ENCODE data around the gene ST7. TPM values are rescaled to one million over a fixed set of nuclear protein-coding genes. Genes with fewer than 3 reads are reported as not detected.

The ST7 gene
- total RNA-seq, 4 donors from 2014 or later: 13.5 to 24.9 (median 18.6) TPM

DNA sequence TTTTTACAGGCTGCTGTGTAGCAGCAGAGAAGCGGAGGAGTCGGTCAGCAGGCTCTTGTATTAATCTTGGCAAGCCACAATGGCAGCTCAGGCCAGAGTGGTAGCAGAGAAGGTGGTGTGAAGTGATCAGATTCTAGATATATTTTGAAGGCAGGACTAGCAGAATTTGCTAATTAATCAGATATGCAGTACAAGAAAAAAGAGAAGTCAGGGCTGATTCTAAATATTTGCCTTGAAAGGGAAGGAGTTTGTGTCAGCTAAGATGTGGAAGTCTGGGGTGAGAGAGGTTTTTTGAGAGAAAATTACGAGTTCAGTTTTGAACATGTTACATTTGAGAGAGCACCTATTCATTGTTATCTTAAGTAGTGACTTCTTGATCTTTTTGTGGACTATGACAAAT lies 193.2 kb downstream of the ST7 start:
- Histone ChIP-seq H3K4me3 (no peak overlapping the region), H3K36me3 (no peaks in the 10 kb centered on the region), H3K27ac (no peak overlapping the region), H3K27me3 (no peaks in the 10 kb centered on the region), H3K4me1 (no peaks in the 10 kb centered on the region), H3K9me3 (no peaks in the 10 kb centered on the region)
- WGBS, 2 donors: 81 to 82% methylated on average over 3 of the region's 3 CpGs
- DNase-seq (ENCODE audit: low spot score in 2 of 2): no peak
- TF ChIP-seq POLR2A (IDR thresholded peaks at IDR 0.05) (no peak), EP300 (IDR thresholded peaks at IDR 0.05) (no peak)
- TF ChIP-seq, protein P1, sequence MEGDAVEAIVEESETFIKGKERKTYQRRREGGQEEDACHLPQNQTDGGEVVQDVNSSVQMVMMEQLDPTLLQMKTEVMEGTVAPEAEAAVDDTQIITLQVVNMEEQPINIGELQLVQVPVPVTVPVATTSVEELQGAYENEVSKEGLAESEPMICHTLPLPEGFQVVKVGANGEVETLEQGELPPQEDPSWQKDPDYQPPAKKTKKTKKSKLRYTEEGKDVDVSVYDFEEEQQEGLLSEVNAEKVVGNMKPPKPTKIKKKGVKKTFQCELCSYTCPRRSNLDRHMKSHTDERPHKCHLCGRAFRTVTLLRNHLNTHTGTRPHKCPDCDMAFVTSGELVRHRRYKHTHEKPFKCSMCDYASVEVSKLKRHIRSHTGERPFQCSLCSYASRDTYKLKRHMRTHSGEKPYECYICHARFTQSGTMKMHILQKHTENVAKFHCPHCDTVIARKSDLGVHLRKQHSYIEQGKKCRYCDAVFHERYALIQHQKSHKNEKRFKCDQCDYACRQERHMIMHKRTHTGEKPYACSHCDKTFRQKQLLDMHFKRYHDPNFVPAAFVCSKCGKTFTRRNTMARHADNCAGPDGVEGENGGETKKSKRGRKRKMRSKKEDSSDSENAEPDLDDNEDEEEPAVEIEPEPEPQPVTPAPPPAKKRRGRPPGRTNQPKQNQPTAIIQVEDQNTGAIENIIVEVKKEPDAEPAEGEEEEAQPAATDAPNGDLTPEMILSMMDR (IDR thresholded peaks at IDR 0.05): no peak

DNA sequence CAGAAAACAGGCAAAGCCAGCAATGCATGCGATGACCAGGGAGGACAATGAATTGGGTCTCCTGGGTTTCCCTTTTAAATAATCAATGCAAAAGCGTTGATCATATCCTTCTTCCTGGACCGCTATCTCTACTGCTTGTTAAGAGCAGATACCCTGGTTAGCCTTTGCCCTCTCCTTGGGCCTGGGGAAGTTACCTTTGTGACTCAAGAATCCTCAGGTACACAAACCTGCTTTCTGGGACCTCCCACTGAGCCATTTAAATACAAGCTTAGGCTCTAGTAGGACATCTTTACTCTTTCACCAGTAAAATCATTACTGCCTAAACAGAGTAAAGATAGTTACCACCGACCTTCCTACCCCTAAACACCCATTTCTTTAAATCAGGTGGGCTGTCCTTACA lies 195.7 kb downstream of the ST7 start:
- no peak for DNase-seq (ENCODE audit: low spot score in 2 of 2)
- no peak overlapping the region for H3K27ac ChIP-seq
- H3K4me3 ChIP-seq: no peak overlapping the region
- no peaks in the 10 kb centered on the region for H3K36me3 ChIP-seq
- no peaks in the 10 kb centered on the region for H3K9me3 ChIP-seq
- no peaks in the 10 kb centered on the region for H3K27me3 ChIP-seq
- TF ChIP-seq POLR2A (IDR thresholded peaks at IDR 0.05) (no peak), EP300 (IDR thresholded peaks at IDR 0.05) (no peak)
- TF ChIP-seq, protein P1 (IDR thresholded peaks at IDR 0.05): no peak
- 88 to 98% methylated on average over 4 of the region's 4 CpGs for WGBS, 2 donors
- no peaks in the 10 kb centered on the region for H3K4me1 ChIP-seq

DNA sequence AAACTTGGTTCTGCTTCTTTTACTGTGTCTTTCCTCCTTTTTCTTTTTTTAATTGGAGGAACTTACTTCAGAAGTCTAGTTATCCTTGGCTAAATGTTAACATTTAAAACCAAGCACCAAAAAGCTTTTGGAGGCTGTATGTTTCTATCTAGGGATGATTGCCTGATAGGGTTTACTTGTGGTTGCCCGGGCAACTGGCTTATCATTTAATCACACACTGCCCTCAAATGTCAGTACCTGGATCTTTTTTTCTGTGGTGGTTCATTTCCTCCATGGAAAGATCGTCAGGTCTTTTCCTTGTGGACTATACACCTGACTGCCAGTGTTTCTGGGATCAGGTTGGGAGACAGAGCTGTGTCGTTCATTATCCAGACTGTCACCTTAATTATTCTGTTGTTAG lies 196.4 kb downstream of the ST7 start:
- no peaks in the 10 kb centered on the region for H3K36me3 ChIP-seq
- H3K4me3 ChIP-seq: no peak overlapping the region
- H3K4me1 ChIP-seq: no peaks in the 10 kb centered on the region
- no peak overlapping the region for H3K27ac ChIP-seq
- no peaks in the 10 kb centered on the region for H3K27me3 ChIP-seq
- TF ChIP-seq POLR2A (IDR thresholded peaks at IDR 0.05) (no peak), EP300 (IDR thresholded peaks at IDR 0.05) (no peak)
- TF ChIP-seq, protein P1 (IDR thresholded peaks at IDR 0.05): no peak
- WGBS, 2 donors: 80 to 94% methylated on average over 3 of the region's 3 CpGs
- no peaks in the 10 kb centered on the region for H3K9me3 ChIP-seq
- DNase-seq (ENCODE audit: low spot score in 2 of 2): no peak

DNA sequence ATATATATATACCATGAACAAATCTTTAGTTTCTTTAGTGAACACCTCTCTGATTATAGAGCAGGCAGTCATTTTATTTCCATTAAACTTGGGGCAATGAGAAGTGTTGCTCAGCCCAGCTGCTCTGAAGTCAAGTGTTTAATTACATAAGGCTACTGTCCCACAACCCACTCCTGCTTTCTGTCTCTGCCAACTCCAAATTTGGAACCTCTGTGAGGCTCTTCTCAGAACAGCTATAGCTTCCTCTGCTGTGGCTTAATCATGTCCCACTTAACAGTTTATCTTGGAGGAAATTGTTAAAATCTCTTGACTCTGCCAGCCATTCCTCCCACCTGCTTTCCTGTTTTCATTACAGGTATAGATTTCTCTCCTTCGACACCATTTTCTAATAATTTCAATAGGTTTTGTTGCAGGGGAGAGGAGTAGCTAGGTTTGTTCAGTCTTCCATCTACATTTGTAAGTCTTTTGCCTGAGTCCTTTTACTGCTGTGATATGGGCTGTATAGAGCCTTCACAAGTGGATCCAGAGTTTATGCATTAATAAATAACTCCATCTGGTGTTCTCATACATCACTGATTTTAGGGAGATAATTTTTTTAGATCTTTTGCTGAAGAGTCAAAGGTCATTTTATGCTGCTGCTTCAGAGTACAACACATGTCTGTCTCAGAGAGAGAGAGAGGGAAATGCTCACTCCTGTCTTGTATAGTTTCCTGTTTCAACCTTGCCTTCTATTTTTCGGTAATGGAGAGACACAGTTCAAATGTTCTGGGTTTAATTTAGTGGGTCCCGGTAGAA lies 199.1 kb downstream of the ST7 start:
- TF ChIP-seq POLR2A (IDR thresholded peaks at IDR 0.05) (no peak), EP300 (IDR thresholded peaks at IDR 0.05) (no peak)
- TF ChIP-seq, protein P1 (IDR thresholded peaks at IDR 0.05): no peak
- Histone ChIP-seq H3K27me3 (no peaks in the 10 kb centered on the region), H3K36me3 (no peaks in the 10 kb centered on the region), H3K4me1 (peaks cover 0 to 7% (median 4%) of the 10 kb centered on the region in 4 donors), H3K27ac (no peak overlapping the region), H3K4me3 (no peak overlapping the region), H3K9me3 (no peaks in the 10 kb centered on the region)
- WGBS, 2 donors: 76 to 80% methylated on average over 3 of the region's 3 CpGs
- no peak for DNase-seq (ENCODE audit: low spot score in 2 of 2)

DNA sequence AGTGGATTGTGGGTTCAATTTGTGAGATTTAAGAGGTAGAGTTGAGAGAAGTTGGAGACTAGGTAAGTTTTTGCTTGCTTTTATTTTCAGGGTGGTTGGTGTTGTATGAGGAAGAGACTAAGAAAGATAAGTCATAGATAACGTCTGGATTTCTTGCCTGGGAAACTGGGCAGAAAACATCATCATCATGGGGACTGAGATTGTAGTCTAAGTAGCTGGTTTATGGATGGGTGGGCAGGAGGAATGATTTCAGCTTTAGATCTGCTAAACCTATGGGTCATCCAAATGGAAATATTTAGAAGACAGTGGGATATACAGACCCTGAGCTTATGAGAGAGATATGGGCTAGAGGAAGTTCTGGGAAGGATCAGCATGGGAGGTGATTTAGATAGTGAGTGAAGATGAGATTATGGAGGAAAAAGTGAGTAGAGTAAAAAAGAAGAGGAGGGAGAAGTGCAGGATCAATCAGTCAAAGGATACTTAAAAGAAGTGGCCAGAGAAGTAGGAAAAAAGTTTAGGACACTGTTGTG lies 199.8 kb downstream of the ST7 start:
- Histone ChIP-seq H3K27ac (no peak overlapping the region), H3K9me3 (no peaks in the 10 kb centered on the region), H3K36me3 (no peaks in the 10 kb centered on the region), H3K4me3 (no peak overlapping the region), H3K4me1 (peaks cover 0 to 11% (median 10%) of the 10 kb centered on the region in 4 donors), H3K27me3 (no peaks in the 10 kb centered on the region)
- no peak for DNase-seq (ENCODE audit: low spot score in 2 of 2)
- TF ChIP-seq POLR2A (IDR thresholded peaks at IDR 0.05): no peak
- no peak for TF ChIP-seq EP300 (IDR thresholded peaks at IDR 0.05)
- TF ChIP-seq, protein P1 (IDR thresholded peaks at IDR 0.05): no peak
- 70 to 75% methylated on average over 1 of the region's 1 CpG for WGBS, 2 donors

All from tibial nerve (tissue), 4 donors.